Stimulated activated CD4-positive, alpha-beta T cell treated with anti-CD3 and anti-CD28 coated beads, Interleukin-15, amount 100 ng/mL, for 24 hours (primary cell): ENCODE results near the gene UBE2O.

Experiments used
- DNase-seq: peaks from one replicate; pipeline ENCODE4 v3.0.0-alpha.2; 2020

UBE2O gene

GRCh38 chr17:76462556-76463290 lies 9.8 kb upstream of the UBE2O start:
- no peak for DNase-seq

GRCh38 chr17:76461765-76462555 lies 9.0 kb upstream of the UBE2O start:
- DNase-seq = no peak

GRCh38 chr17:76459674-76460073 lies 6.7 kb upstream of the UBE2O start:
- no peak for DNase-seq

- DNase-seq = no peak
Observed at GRCh38 chr17:76458580-76459490, 5.9 kb upstream of the UBE2O start.

GRCh38 chr17:76453431-76453743 lies 435 bp upstream of the UBE2O start:
- no peak for DNase-seq

GRCh38 chr17:76452127-76452659 lies 759 bp downstream of the UBE2O start:
- no peak for DNase-seq

- DNase-seq = no peak
Observed at GRCh38 chr17:76451506-76451905, 1.4 kb downstream of the UBE2O start.

GRCh38 chr17:76449126-76449525 lies 3.8 kb downstream of the UBE2O start:
- no peak for DNase-seq

- peak; percentile 21 for DNase-seq
Observed at GRCh38 chr17:76447931-76448652, 4.9 kb downstream of the UBE2O start.

- no peak for DNase-seq
Observed at GRCh38 chr17:76446449-76447231, 6.3 kb downstream of the UBE2O start.

GRCh38 chr17:76445697-76446448 lies 7.1 kb downstream of the UBE2O start:
- no peak for DNase-seq

GRCh38 chr17:76444518-76445311 lies 8.2 kb downstream of the UBE2O start:
- DNase-seq = no peak

- no peak for DNase-seq
Observed at GRCh38 chr17:76442341-76443338, 10.3 kb downstream of the UBE2O start.

- no peak for DNase-seq
Observed at GRCh38 chr17:76441686-76442340, 11.1 kb downstream of the UBE2O start.

GRCh38 chr17:76440751-76441362 lies 12.1 kb downstream of the UBE2O start:
- DNase-seq = no peak

- no peak for DNase-seq
Observed at GRCh38 chr17:76439314-76439928, 13.5 kb downstream of the UBE2O start.

GRCh38 chr17:76438906-76439305 lies 14.0 kb downstream of the UBE2O start:
- no peak for DNase-seq
